SK-N-MC (cell line): ENCODE measurements around the gene GGCT.

Experiments used
- DNase-seq: peaks from one replicate; pipeline ENCODE4 v3.0.0-alpha.2; 2011; ENCODE audit warnings: low read depth, low spot score
- H3K27ac ChIP-seq: fragments of 200-600 bp; sonication (generic); 2 replicates; pipeline ENCODE4 v1.5.1; 2016; ENCODE audit warnings: mixed run types
- H3K36me3 ChIP-seq: fragments of 200-600 bp; sonication (generic); 2 replicates; pipeline ENCODE4 v1.6.1; 2017; ENCODE audit warnings: antibody characterized with exemption, low read length, mixed read lengths; ENCODE audit not compliant: insufficient read depth
- H3K4me3 ChIP-seq: fragments of 200-600 bp; sonication (generic); 2 replicates; pipeline ENCODE4 v1.5.1; 2016
- H3K9ac ChIP-seq: fragments of 200-600 bp; sonication (generic); 2 replicates; pipeline ENCODE4 v1.8.0; 2017; ENCODE audit warnings: mixed run types, mixed read lengths; ENCODE audit not compliant: insufficient read length
- H3K9me3 ChIP-seq: fragments of 200-600 bp; sonication (generic); 2 replicates; pipeline ENCODE4 v1.6.1; 2017; ENCODE audit warnings: low read depth, mild to moderate bottlenecking, antibody characterized with exemption, low read length, moderate library complexity, mixed read lengths
- EZH2 ChIP-seq: fragments of 200-600 bp; sonication (generic); IDR thresholded peaks from one replicate; pipeline ENCODE4 v1.6.1; 2017; ENCODE audit warnings: antibody characterized with exemption
- FOXP2 ChIP-seq: optimal IDR thresholded peaks from 2 replicates; pipeline ENCODE3; 2011; ENCODE audit warnings: mild to moderate bottlenecking, moderate library complexity; ENCODE audit not compliant: insufficient read depth; ENCODE audit errors: extremely low read length, control extremely low read depth
- POLR2AphosphoS5 ChIP-seq: IDR thresholded peaks from 2 replicates; pipeline ENCODE4 v1.6.1; 2012; ENCODE audit warnings: mild to moderate bottlenecking, low read depth, low read length, borderline replicate concordance

Gene GGCT

DNA sequence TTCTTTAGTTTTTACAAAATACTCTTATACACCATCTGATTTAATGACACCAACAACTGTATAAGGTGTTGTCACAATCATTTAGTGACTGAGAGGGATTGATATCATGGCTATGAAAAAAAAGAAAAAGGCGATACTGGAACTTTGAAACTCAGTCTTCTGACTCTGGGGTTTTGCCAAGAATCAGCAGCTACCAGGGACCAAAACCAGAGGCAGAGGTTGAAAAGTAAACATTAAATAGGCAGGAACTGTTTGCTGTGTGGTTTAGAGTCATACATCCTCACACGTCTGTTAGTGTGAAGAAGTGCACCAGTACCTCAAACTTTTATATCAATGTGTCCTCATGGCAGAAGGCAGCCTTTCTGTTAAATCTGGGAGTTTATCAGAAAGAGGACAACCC, 19.9 kb upstream of the GGCT start:
- DNase-seq: no peak
- Histone ChIP-seq H3K9ac (no peak overlapping the region), H3K36me3 (no peaks in the 10 kb centered on the region), H3K9me3 (no peaks in the 10 kb centered on the region), H3K27ac (no peak overlapping the region), H3K4me3 (no peak overlapping the region)
- TF ChIP-seq POLR2AphosphoS5 (no peak), FOXP2 (no peak), EZH2 (no peak)

DNA sequence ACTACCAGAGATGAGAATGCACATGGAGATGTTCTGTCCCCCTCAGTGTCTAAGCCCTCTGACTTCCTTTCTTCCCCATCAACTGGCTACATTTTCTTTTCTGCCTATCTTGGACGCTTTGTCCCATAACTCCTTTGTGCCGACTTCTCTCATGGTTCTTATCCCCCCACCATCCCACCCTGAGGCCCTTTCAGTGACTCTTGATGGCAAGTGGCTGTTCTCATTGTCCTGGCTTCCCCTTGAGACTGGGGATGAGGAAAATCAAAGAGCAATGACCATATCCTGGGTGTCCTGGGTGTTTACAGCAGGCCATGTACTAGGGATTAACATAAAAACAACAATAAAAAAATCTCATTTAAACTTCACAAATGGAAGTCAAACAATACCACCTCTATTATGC, 18.8 kb upstream of the GGCT start:
- DNase-seq: no peak
- no peaks in the 10 kb centered on the region for H3K36me3 ChIP-seq
- no peaks in the 10 kb centered on the region for H3K9me3 ChIP-seq
- no peak for TF ChIP-seq EZH2
- TF ChIP-seq POLR2AphosphoS5: no peak
- no peak for TF ChIP-seq FOXP2
- no peak overlapping the region for H3K9ac ChIP-seq
- H3K4me3 ChIP-seq: no peak overlapping the region
- no peak overlapping the region for H3K27ac ChIP-seq

DNA sequence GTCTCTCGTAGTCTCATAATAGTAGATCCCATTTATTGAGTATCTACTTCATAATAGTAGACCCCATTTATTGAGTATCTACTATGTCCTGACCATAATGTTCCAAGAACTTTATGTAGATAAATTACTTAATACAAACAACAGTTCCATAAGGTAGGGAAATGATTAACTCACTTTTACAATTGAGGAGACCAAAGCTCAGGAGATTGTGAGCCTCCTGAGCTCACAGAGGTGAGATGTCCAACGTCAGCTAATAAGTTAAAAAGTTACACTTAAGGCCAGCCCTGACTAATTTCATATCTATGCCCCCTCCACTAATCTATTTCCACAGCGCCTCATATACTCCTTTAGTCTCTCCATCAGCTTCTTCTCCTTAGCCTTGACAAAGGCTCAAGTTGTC, 17.5 kb upstream of the GGCT start:
- no peaks in the 10 kb centered on the region for H3K9me3 ChIP-seq
- no peak overlapping the region for H3K4me3 ChIP-seq
- no peak for DNase-seq
- TF ChIP-seq EZH2: no peak
- H3K9ac ChIP-seq: no peak overlapping the region
- H3K36me3 ChIP-seq: no peaks in the 10 kb centered on the region
- H3K27ac ChIP-seq: no peak overlapping the region

DNA sequence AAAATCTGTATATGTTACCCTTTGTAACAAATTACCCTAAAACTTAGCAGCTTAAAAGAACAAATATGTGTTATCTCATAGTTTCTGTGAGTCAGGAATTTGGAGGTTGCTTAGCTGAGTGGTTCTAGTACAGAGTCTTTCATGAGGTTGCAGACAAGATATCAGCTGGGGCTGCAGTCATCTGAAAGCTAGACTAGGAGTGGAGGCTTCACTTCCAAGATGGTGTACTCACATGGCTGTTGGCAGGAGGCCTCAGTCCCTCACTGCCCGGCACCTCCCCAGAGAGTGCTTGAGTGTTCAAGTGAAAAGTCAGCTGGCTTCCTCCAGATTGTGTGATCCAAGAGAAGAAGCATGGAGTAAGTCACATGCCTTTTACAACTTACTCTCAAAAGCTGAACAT, 16.9 kb upstream of the GGCT start:
- Histone ChIP-seq H3K4me3 (no peak overlapping the region), H3K9ac (no peak overlapping the region), H3K36me3 (no peaks in the 10 kb centered on the region), H3K9me3 (no peaks in the 10 kb centered on the region), H3K27ac (no peak overlapping the region)
- TF ChIP-seq FOXP2 (no peak), POLR2AphosphoS5 (no peak), EZH2 (no peak)
- no peak for DNase-seq

DNA sequence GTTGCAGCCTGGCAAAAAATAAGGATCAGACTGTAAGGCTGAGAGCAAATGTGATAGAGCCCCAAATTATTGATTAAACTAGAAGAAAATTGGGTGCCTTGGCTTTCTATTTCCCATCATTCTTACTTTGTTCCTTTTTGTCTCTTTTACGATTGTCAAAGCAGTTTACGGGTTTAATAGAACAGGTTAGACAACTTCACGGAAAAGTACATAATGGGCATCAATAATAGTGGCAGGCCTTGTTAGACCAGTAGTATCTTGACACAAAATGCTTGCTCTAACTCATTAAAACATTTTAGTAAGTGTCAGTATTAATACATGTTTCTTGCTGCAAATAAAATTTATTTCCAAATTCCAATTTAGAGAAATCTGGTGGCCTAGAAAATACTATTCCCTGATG, 14.5 kb upstream of the GGCT start:
- no peak overlapping the region for H3K4me3 ChIP-seq
- H3K9me3 ChIP-seq: no peaks in the 10 kb centered on the region
- TF ChIP-seq FOXP2 (no peak), EZH2 (no peak), POLR2AphosphoS5 (no peak)
- no peak for DNase-seq
- H3K9ac ChIP-seq: no peak overlapping the region
- H3K36me3 ChIP-seq: no peaks in the 10 kb centered on the region
- H3K27ac ChIP-seq: no peak overlapping the region

DNA sequence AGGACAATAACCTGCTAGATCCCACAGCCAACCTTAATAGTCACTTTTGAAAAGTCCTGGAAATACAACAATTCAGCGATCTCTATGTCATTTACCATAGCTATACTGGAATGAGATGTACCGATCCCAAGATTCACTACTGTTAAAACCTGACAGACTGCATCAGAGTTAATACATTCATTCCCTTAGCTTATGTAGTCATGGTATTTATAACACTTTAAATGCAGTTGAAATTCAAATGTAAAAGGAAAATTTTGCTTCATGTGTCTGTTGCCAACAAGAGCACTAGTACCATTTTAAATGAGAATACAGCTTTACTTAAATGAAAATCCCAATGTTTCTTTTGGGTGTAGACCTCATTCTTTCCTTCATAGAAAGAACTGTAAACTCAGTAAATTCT, 11.1 kb upstream of the GGCT start:
- Histone ChIP-seq H3K9ac (no peak overlapping the region), H3K4me3 (no peak overlapping the region), H3K27ac (no peak overlapping the region), H3K36me3 (no peaks in the 10 kb centered on the region), H3K9me3 (no peaks in the 10 kb centered on the region)
- TF ChIP-seq POLR2AphosphoS5 (no peak), EZH2 (no peak), FOXP2 (no peak)
- no peak for DNase-seq

DNA sequence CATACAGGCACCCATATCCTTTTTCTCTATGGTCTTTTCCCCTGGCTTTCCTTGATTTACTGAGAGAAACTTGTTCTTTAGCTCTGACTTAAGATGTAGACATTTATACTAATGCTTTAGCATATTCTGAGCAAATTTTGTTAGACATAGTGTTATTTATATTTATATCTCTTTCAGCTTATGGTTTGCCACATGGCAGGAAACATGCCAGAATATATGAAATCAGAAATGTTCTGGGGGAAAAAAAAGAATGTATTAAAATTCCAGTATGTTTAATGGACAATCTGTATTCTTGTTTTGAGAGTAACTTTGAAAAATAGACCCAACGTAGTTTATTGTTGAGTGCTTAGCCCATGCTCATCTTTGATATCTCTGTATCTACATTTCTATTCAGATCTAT, 10.1 kb upstream of the GGCT start:
- no peaks in the 10 kb centered on the region for H3K9me3 ChIP-seq
- TF ChIP-seq EZH2: no peak
- no peak for TF ChIP-seq POLR2AphosphoS5
- no peak for TF ChIP-seq FOXP2
- no peak for DNase-seq
- H3K4me3 ChIP-seq: no peak overlapping the region
- H3K36me3 ChIP-seq: no peaks in the 10 kb centered on the region
- no peak overlapping the region for H3K9ac ChIP-seq
- H3K27ac ChIP-seq: no peak overlapping the region

DNA sequence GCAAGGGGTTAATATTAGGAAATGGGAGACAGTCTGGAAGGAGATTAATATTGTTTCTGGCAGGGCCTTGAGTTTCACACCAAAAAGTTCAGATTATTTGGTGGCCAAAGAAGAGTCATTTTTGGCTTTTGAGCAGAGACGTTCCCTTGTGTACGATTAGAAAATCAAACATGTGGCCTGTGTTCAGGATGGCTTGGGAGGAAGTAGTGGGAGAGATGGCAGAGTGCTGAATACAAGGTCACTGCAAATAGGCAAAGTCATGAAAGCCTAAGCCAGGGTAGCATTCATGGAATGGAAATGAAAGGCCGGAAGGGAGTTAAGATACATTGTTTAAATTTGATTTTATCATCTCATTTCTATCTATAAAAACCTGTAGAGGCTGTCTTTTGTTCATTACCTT, 9.5 kb upstream of the GGCT start:
- no peak for DNase-seq
- TF ChIP-seq POLR2AphosphoS5: no peak
- TF ChIP-seq FOXP2: no peak
- TF ChIP-seq EZH2: no peak
- H3K27ac ChIP-seq: no peak overlapping the region

DNA sequence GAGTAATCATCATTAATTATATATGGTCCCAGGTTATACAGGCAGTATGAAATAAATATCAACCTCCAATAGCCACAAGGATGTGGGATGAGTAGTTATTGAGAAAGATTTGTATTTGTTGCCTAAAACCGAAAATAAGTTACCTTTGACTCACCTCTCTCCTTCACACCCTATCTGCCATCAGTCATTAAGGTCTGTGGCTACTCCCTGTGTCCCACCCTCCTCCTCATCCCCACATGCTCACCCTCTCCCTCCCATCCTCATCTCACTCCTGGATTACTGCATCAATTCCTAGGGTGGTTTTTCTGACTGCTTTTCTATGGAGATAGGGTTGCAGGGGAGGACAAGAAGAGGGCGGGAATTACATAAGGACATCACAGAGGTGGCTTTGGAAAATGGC, 9.1 kb upstream of the GGCT start:
- Histone ChIP-seq H3K27ac (no peak overlapping the region), H3K36me3 (no peaks in the 10 kb centered on the region), H3K9me3 (no peaks in the 10 kb centered on the region), H3K9ac (no peak overlapping the region), H3K4me3 (no peak overlapping the region)
- no peak for TF ChIP-seq FOXP2
- TF ChIP-seq EZH2: no peak
- TF ChIP-seq POLR2AphosphoS5: no peak
- no peak for DNase-seq

More for the DNA sequence above, 9.5 kb upstream of the GGCT start:
- H3K9me3 ChIP-seq: no peaks in the 10 kb centered on the region
- H3K36me3 ChIP-seq: no peaks in the 10 kb centered on the region
- no peak overlapping the region for H3K4me3 ChIP-seq
- no peak overlapping the region for H3K9ac ChIP-seq
